HCT116 (cell line): Measurements from ENCODE around the gene ALKBH6.

Experiments used
- EZH2 ChIP-seq: fragments of 200-600 bp; sonication (generic); IDR thresholded peaks from 2 replicates; pipeline ENCODE4 v1.6.1; 2017; ENCODE audit warnings: antibody characterized with exemption, mixed run types
- TF ChIP-seq, protein P1 (sequence below), 3 experiments: fragments of 200-600 bp in 1 of 3; sonication (generic) in 1 of 3; IDR thresholded peaks in 2 of 3; conservative IDR thresholded peaks in 1 of 3; 2 replicates each; pipeline ENCODE4 v1.5.1; 2012 to 2017; ENCODE audit warnings: low read depth in 2 of 3, low read length in 2 of 3, antibody characterized with exemption in 1 of 3, borderline replicate concordance in 1 of 3, control low read depth in 1 of 3, mild to moderate bottlenecking in 1 of 3, mixed read lengths in 1 of 3, mixed run types in 1 of 3, moderate library complexity in 1 of 3; ENCODE audit not compliant: insufficient read depth in 1 of 3
- TF ChIP-seq, protein P2 (sequence below): IDR thresholded peaks from 2 replicates; pipeline ENCODE4 v1.6.1; 2012

DNA sequence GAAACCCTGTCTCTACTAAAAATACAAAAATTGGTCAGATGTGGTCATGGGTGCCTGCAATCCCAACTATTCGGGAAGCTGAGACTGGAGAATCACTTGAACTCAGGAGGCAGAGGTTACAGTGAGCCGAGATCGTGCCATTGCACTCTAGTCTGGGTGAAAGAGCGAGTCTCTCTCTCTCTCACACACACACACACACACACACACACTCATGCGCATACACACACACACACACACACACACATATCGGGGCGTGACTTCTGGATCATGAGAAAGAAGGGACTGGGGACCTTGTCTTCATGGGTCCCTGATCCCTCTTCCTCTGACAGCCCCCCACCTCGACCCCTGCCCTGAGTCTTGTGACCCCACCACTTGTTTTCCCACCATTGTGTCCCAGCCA, 30.8 kb downstream of the ALKBH6 start:
- TF ChIP-seq, protein P1, sequence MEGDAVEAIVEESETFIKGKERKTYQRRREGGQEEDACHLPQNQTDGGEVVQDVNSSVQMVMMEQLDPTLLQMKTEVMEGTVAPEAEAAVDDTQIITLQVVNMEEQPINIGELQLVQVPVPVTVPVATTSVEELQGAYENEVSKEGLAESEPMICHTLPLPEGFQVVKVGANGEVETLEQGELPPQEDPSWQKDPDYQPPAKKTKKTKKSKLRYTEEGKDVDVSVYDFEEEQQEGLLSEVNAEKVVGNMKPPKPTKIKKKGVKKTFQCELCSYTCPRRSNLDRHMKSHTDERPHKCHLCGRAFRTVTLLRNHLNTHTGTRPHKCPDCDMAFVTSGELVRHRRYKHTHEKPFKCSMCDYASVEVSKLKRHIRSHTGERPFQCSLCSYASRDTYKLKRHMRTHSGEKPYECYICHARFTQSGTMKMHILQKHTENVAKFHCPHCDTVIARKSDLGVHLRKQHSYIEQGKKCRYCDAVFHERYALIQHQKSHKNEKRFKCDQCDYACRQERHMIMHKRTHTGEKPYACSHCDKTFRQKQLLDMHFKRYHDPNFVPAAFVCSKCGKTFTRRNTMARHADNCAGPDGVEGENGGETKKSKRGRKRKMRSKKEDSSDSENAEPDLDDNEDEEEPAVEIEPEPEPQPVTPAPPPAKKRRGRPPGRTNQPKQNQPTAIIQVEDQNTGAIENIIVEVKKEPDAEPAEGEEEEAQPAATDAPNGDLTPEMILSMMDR (IDR thresholded peaks at IDR 0.05 in 2 of 3, conservative IDR thresholded peaks at IDR 0.05 in 1 of 3; ENCODE audit: borderline replicate concordance in 1 of 3, insufficient read depth in 1 of 3, low read depth in 2 of 3, low read length in 2 of 3), result no peak
- TF ChIP-seq, protein P2, sequence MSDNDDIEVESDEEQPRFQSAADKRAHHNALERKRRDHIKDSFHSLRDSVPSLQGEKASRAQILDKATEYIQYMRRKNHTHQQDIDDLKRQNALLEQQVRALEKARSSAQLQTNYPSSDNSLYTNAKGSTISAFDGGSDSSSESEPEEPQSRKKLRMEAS, result no peak
- TF ChIP-seq EZH2, result no peak
